T-helper 17 cell (primary cell): ENCODE measurements around the gene MMP27. TPM values are rescaled to one million over a fixed set of nuclear protein-coding genes. Genes with fewer than 3 reads are reported as not detected.

Experiments used
- ATAC-seq: fragments of 150-1000 bp; cut with Tn5 transposase; 2 replicates; pipeline ENCODE4 v1.10.0; 2021; ENCODE audit warnings: mild to moderate bottlenecking, moderate library complexity
- DNase-seq, 3 donors: peaks; one replicate each; pipeline versions ENCODE4 v3.0.0 to v3.0.0-alpha.2; 2020 to 2021
- H3K9me3 ChIP-seq: one replicate; pipeline ENCODE4 v1.7.0; 2013; ENCODE audit warnings: low read length, mild to moderate bottlenecking; ENCODE audit not compliant: control insufficient read depth, poor library complexity, severe bottlenecking
- H3K27ac Mint-ChIP-seq: one replicate; pipeline ENCODE4 v1.8.0; 2022; ENCODE audit warnings: mild to moderate bottlenecking, moderate library complexity, mixed read lengths
- H3K27me3 Mint-ChIP-seq: one replicate; pipeline ENCODE4 v1.8.0; 2022; ENCODE audit warnings: mixed read lengths
- H3K36me3 Mint-ChIP-seq: one replicate; pipeline ENCODE4 v1.8.0; 2022; ENCODE audit warnings: low read depth, mixed read lengths
- H3K4me1 Mint-ChIP-seq: one replicate; pipeline ENCODE4 v1.8.0; 2022; ENCODE audit warnings: mild to moderate bottlenecking, mixed read lengths
- H3K4me3 Mint-ChIP-seq: one replicate; pipeline ENCODE4 v1.8.0; 2022; ENCODE audit warnings: mild to moderate bottlenecking, moderate library complexity, mixed read lengths
- total RNA-seq, 4 donors: library from RNA in 2 of 4; stranded (reverse) in 2 of 4; gene quantifications; one replicate each; pipeline ENCODE4 v1.2.3 and lab custom pipeline; 2022 to 2026

MMP27 gene
- total RNA-seq, 2 donors from 2014 or later: not detected

GRCh38 chr11:102722821-102723220 is 17.3 kb upstream of the MMP27 start:
- Mint-ChIP-seq H3K27ac (no peak overlapping the region), H3K27me3 (peaks cover 22% of the 10 kb centered on the region), H3K4me1 (no peaks in the 10 kb centered on the region), H3K4me3 (no peak overlapping the region), H3K36me3 (no peaks in the 10 kb centered on the region)
- ATAC-seq: no peak
- no peak for DNase-seq
- no peaks in the 10 kb centered on the region for H3K9me3 ChIP-seq

- no peak overlapping the region for H3K27ac Mint-ChIP-seq
- no peak for ATAC-seq
- H3K4me1 Mint-ChIP-seq: no peaks in the 10 kb centered on the region
- DNase-seq: no peak
- H3K27me3 Mint-ChIP-seq: peaks cover 38% of the 10 kb centered on the region
- no peaks in the 10 kb centered on the region for H3K9me3 ChIP-seq
- no peaks in the 10 kb centered on the region for H3K36me3 Mint-ChIP-seq
- H3K4me3 Mint-ChIP-seq: no peak overlapping the region
Observed at GRCh38 chr11:102719620-102720277, 14.2 kb upstream of the MMP27 start.

GRCh38 chr11:102717280-102717679 is 11.7 kb upstream of the MMP27 start:
- DNase-seq: no peak
- no peaks in the 10 kb centered on the region for H3K9me3 ChIP-seq
- Mint-ChIP-seq H3K4me3 (no peak overlapping the region), H3K4me1 (no peaks in the 10 kb centered on the region), H3K27ac (no peak overlapping the region), H3K36me3 (no peaks in the 10 kb centered on the region), H3K27me3 (peaks cover 53% of the 10 kb centered on the region)
- no peak for ATAC-seq

GRCh38 chr11:102716527-102716926 is 11.0 kb upstream of the MMP27 start:
- Mint-ChIP-seq H3K27me3 (peaks cover 56% of the 10 kb centered on the region), H3K36me3 (no peaks in the 10 kb centered on the region), H3K4me3 (no peak overlapping the region), H3K4me1 (no peaks in the 10 kb centered on the region), H3K27ac (no peak overlapping the region)
- no peaks in the 10 kb centered on the region for H3K9me3 ChIP-seq
- DNase-seq (no peak), ATAC-seq (no peak)

GRCh38 chr11:102712137-102712536 is 6.6 kb upstream of the MMP27 start:
- H3K9me3 ChIP-seq: no peaks in the 10 kb centered on the region
- no peak for ATAC-seq
- H3K36me3 Mint-ChIP-seq: no peaks in the 10 kb centered on the region
- no peak for DNase-seq
- no peak overlapping the region for H3K27ac Mint-ChIP-seq
- peaks cover 43% of the 10 kb centered on the region for H3K27me3 Mint-ChIP-seq
- H3K4me1 Mint-ChIP-seq: no peaks in the 10 kb centered on the region
- no peak overlapping the region for H3K4me3 Mint-ChIP-seq

GRCh38 chr11:102709201-102709945 is 3.8 kb upstream of the MMP27 start:
- H3K9me3 ChIP-seq: no peaks in the 10 kb centered on the region
- Mint-ChIP-seq H3K27ac (no peak overlapping the region), H3K36me3 (no peaks in the 10 kb centered on the region), H3K4me3 (no peak overlapping the region), H3K27me3 (peaks cover 41% of the 10 kb centered on the region), H3K4me1 (peaks cover 5% of the 10 kb centered on the region)
- DNase-seq: no peak
- no peak for ATAC-seq

GRCh38 chr11:102708654-102709053 is 3.1 kb upstream of the MMP27 start:
- no peak overlapping the region for H3K27ac Mint-ChIP-seq
- ATAC-seq (no peak), DNase-seq (no peak)
- peaks cover 5% of the 10 kb centered on the region for H3K4me1 Mint-ChIP-seq
- H3K9me3 ChIP-seq: no peaks in the 10 kb centered on the region
- no peaks in the 10 kb centered on the region for H3K36me3 Mint-ChIP-seq
- H3K4me3 Mint-ChIP-seq: no peak overlapping the region
- peaks cover 40% of the 10 kb centered on the region for H3K27me3 Mint-ChIP-seq

- H3K4me1 Mint-ChIP-seq: peaks cover 5% of the 10 kb centered on the region
- H3K27me3 Mint-ChIP-seq: peaks cover 20% of the 10 kb centered on the region
- no peak overlapping the region for H3K4me3 Mint-ChIP-seq
- no peak for DNase-seq
- no peak for ATAC-seq
- no peak overlapping the region for H3K27ac Mint-ChIP-seq
- no peaks in the 10 kb centered on the region for H3K9me3 ChIP-seq
- H3K36me3 Mint-ChIP-seq: no peaks in the 10 kb centered on the region
Observed at GRCh38 chr11:102704841-102705240, 728 bp downstream of the MMP27 start.

- DNase-seq: no peak
- H3K27me3 Mint-ChIP-seq: peaks cover 13% of the 10 kb centered on the region
- peaks cover 5% of the 10 kb centered on the region for H3K4me1 Mint-ChIP-seq
- no peak overlapping the region for H3K4me3 Mint-ChIP-seq
- no peak overlapping the region for H3K27ac Mint-ChIP-seq
- no peaks in the 10 kb centered on the region for H3K9me3 ChIP-seq
- ATAC-seq: no peak
- H3K36me3 Mint-ChIP-seq: no peaks in the 10 kb centered on the region
Observed at GRCh38 chr11:102703826-102704493, 1.6 kb downstream of the MMP27 start.

- DNase-seq (no peak), ATAC-seq (no peak)
- no peak overlapping the region for H3K27ac Mint-ChIP-seq
- H3K9me3 ChIP-seq: no peaks in the 10 kb centered on the region
- no peak overlapping the region for H3K4me3 Mint-ChIP-seq
- peaks cover 38% of the 10 kb centered on the region for H3K27me3 Mint-ChIP-seq
- no peaks in the 10 kb centered on the region for H3K4me1 Mint-ChIP-seq
- no peaks in the 10 kb centered on the region for H3K36me3 Mint-ChIP-seq
Observed at GRCh38 chr11:102695201-102695600, 10.4 kb downstream of the MMP27 start.

- peaks cover 18% of the 10 kb centered on the region for H3K27me3 Mint-ChIP-seq
- ATAC-seq (no peak), DNase-seq (no peak)
- no peaks in the 10 kb centered on the region for H3K36me3 Mint-ChIP-seq
- no peaks in the 10 kb centered on the region for H3K9me3 ChIP-seq
- H3K4me1 Mint-ChIP-seq: no peaks in the 10 kb centered on the region
- no peak overlapping the region for H3K4me3 Mint-ChIP-seq
- no peak overlapping the region for H3K27ac Mint-ChIP-seq
Observed at GRCh38 chr11:102685754-102686153, 19.8 kb downstream of the MMP27 start.

- Mint-ChIP-seq H3K27ac (no peak overlapping the region), H3K36me3 (no peaks in the 10 kb centered on the region), H3K4me3 (no peak overlapping the region), H3K27me3 (peaks cover 18% of the 10 kb centered on the region), H3K4me1 (no peaks in the 10 kb centered on the region)
- H3K9me3 ChIP-seq: no peaks in the 10 kb centered on the region
- no peak for DNase-seq
- no peak for ATAC-seq
Observed at GRCh38 chr11:102685338-102685737, 20.2 kb downstream of the MMP27 start.

- H3K27ac Mint-ChIP-seq: no peak overlapping the region
- peaks cover 37% of the 10 kb centered on the region for H3K27me3 Mint-ChIP-seq
- H3K4me3 Mint-ChIP-seq: no peak overlapping the region
Observed at GRCh38 chr11:102683277-102683676, 22.3 kb downstream of the MMP27 start.

More at GRCh38 chr11:102683277-102683676, 22.3 kb downstream of the MMP27 start:
- DNase-seq (no peak), ATAC-seq (no peak)
- no peaks in the 10 kb centered on the region for H3K4me1 Mint-ChIP-seq
- H3K9me3 ChIP-seq: no peaks in the 10 kb centered on the region
- peaks cover 2% of the 10 kb centered on the region for H3K36me3 Mint-ChIP-seq
